ENCODE measurements around the gene CKAP2L. TPM values are rescaled to one million over a fixed set of nuclear protein-coding genes. Genes with fewer than 3 reads are reported as not detected.

CKAP2L gene
- total RNA-seq, 4 donors from 2014 or later, result 0.13 to 0.29 (median 0.22) TPM; not detected in 1

- H3K4me3 ChIP-seq (replicated peaks in 1 of 3), result no peak overlapping the region
- peaks cover 23 to 48% of the 10 kb centered on the region in 2 donors for H3K4me1 ChIP-seq
- WGBS, 2 donors, result 86 to 87% methylated on average over 5 of the region's 5 CpGs
- TF ChIP-seq, protein P1, sequence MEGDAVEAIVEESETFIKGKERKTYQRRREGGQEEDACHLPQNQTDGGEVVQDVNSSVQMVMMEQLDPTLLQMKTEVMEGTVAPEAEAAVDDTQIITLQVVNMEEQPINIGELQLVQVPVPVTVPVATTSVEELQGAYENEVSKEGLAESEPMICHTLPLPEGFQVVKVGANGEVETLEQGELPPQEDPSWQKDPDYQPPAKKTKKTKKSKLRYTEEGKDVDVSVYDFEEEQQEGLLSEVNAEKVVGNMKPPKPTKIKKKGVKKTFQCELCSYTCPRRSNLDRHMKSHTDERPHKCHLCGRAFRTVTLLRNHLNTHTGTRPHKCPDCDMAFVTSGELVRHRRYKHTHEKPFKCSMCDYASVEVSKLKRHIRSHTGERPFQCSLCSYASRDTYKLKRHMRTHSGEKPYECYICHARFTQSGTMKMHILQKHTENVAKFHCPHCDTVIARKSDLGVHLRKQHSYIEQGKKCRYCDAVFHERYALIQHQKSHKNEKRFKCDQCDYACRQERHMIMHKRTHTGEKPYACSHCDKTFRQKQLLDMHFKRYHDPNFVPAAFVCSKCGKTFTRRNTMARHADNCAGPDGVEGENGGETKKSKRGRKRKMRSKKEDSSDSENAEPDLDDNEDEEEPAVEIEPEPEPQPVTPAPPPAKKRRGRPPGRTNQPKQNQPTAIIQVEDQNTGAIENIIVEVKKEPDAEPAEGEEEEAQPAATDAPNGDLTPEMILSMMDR (IDR thresholded peaks at IDR 0.05), result no peak
- no peak for TF ChIP-seq POLR2A (IDR thresholded peaks at IDR 0.05)
- peak overlapping the region; percentile 82 to 90 (median 83) for H3K27ac ChIP-seq
- H3K9me3 ChIP-seq, result no peaks in the 10 kb centered on the region
- no peaks in the 10 kb centered on the region for H3K36me3 ChIP-seq
- H3K27me3 ChIP-seq, result no peaks in the 10 kb centered on the region
- intact Hi-C loops (cut with DNase I), result no loop called here
- no peak for DNase-seq
Measured at GRCh38 chr2:112730791-112731190, 33.6 kb downstream of the CKAP2L start.

GRCh38 chr2:112730216-112730615 is 34.2 kb downstream of the CKAP2L start:
- peaks cover 23 to 48% of the 10 kb centered on the region in 2 donors for H3K4me1 ChIP-seq
- no peak for TF ChIP-seq POLR2A (IDR thresholded peaks at IDR 0.05)
- TF ChIP-seq, protein P1 (IDR thresholded peaks at IDR 0.05), result no peak
- no peaks in the 10 kb centered on the region for H3K36me3 ChIP-seq
- DNase-seq, result no peak
- no peaks in the 10 kb centered on the region for H3K27me3 ChIP-seq
- H3K4me3 ChIP-seq (replicated peaks in 1 of 3), result no peak overlapping the region
- no peaks in the 10 kb centered on the region for H3K9me3 ChIP-seq
- intact Hi-C loops (cut with DNase I), result no loop called here
- peak overlapping the region in 1 of 3 donors; percentile 90 for H3K27ac ChIP-seq
- WGBS, 2 donors, result 78 to 88% methylated on average over 8 of the region's 8 CpGs

- H3K36me3 ChIP-seq, result no peaks in the 10 kb centered on the region
- WGBS, 2 donors, result 46 to 49% methylated on average over 6 to 11 of the region's 11 CpGs
- DNase-seq, result peak; percentile 56 to 58
- intact Hi-C loops (cut with DNase I), result loop anchor here (5.0 kb wide), 1 partner anchor 101 kb away; no protein-coding TSS in a partner anchor
- TF ChIP-seq POLR2A (IDR thresholded peaks at IDR 0.05), result no peak
- TF ChIP-seq, protein P1 (IDR thresholded peaks at IDR 0.05), result no peak
- peaks cover 23 to 47% of the 10 kb centered on the region in 2 donors for H3K4me1 ChIP-seq
- no peaks in the 10 kb centered on the region for H3K9me3 ChIP-seq
- H3K4me3 ChIP-seq (replicated peaks in 1 of 3), result no peak overlapping the region
- H3K27ac ChIP-seq, result no peak overlapping the region
- H3K27me3 ChIP-seq, result no peaks in the 10 kb centered on the region
Measured at GRCh38 chr2:112728378-112729175, 35.8 kb downstream of the CKAP2L start.

DNA sequence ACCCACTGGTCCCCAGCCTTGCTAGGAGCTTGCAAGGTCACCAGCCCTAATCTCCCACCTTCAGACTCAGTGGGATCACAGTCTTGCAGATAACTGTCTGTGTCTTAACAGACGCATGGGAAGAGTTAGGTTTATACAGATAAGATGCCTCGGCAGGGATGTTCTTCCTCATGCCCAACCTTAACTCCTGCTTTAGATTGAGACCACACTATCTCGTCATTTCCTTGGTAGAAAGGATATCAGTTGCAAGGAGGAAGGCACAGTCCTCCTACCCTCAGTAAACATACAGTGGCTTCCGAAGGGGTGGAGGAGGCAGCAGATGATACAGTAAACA is 36.4 kb downstream of the CKAP2L start:
- 82 to 85% methylated on average over 4 of the region's 4 CpGs for WGBS, 2 donors
- intact Hi-C loops (cut with DNase I), result loop anchor here (5.0 kb wide), 1 partner anchor 101 kb away; no protein-coding TSS in a partner anchor

More for the DNA sequence above, 36.4 kb downstream of the CKAP2L start:
- H3K9me3 ChIP-seq, result no peaks in the 10 kb centered on the region
- H3K4me3 ChIP-seq (replicated peaks in 1 of 3), result no peak overlapping the region
- no peak overlapping the region for H3K27ac ChIP-seq
- H3K27me3 ChIP-seq, result no peaks in the 10 kb centered on the region
- no peak for DNase-seq
- H3K4me1 ChIP-seq, result peaks cover 21 to 41% of the 10 kb centered on the region in 2 donors
- no peaks in the 10 kb centered on the region for H3K36me3 ChIP-seq
- no peak for TF ChIP-seq POLR2A (IDR thresholded peaks at IDR 0.05)
- TF ChIP-seq, protein P1 (IDR thresholded peaks at IDR 0.05), result no peak

Measured in thyroid gland (tissue), 4 donors.